H9 (cell line): Measurements from ENCODE around the gene RAI14. TPM values are rescaled to one million over a fixed set of nuclear protein-coding genes. Genes with fewer than 3 reads are reported as not detected.

ENCODE experiments used
- DNase-seq: peaks from one replicate; pipeline ENCODE4 v3.0.0-alpha.2; 2017
- H2AFZ ChIP-seq: one replicate; pipeline ENCODE4 v1.6.1; 2013; ENCODE audit warnings: mild to moderate bottlenecking, low read length, control low read depth, moderate library complexity
- H2AK5ac ChIP-seq: 2 replicates; pipeline ENCODE4 v1.6.1; 2013; ENCODE audit warnings: low read length, control low read depth, mixed read lengths; ENCODE audit not compliant: insufficient read length
- H2BK120ac ChIP-seq: one replicate; pipeline ENCODE4 v1.6.1; 2013; ENCODE audit warnings: low read depth, mild to moderate bottlenecking, low read length, control low read depth, inconsistent platforms; ENCODE audit not compliant: poor library complexity, severe bottlenecking
- H2BK12ac ChIP-seq: 2 replicates; pipeline ENCODE4 v1.6.1; 2013; ENCODE audit warnings: low read length, control low read depth, mixed read lengths, low read depth; ENCODE audit not compliant: insufficient read length
- H2BK15ac ChIP-seq: 2 replicates; pipeline ENCODE4 v1.6.1; 2013; ENCODE audit warnings: low read depth, low read length, control low read depth
- H2BK20ac ChIP-seq: one replicate; pipeline ENCODE4 v1.6.1; 2013; ENCODE audit warnings: low read depth, mild to moderate bottlenecking, low read length, control low read depth, inconsistent platforms; ENCODE audit not compliant: poor library complexity, severe bottlenecking
- H2BK5ac ChIP-seq: 2 replicates; pipeline ENCODE4 v1.6.1; 2013; ENCODE audit warnings: low read length, control low read depth, mixed read lengths; ENCODE audit not compliant: insufficient read length
- H3K14ac ChIP-seq: 2 replicates; pipeline ENCODE4 v1.6.1; 2013; ENCODE audit warnings: low read length, control low read depth; ENCODE audit not compliant: insufficient read depth
- H3K18ac ChIP-seq: 2 replicates; pipeline ENCODE4 v1.6.1; 2013; ENCODE audit warnings: low read depth, mild to moderate bottlenecking, mixed read lengths, low read length, control low read depth; ENCODE audit not compliant: insufficient read length
- H3K23ac ChIP-seq: 2 replicates; pipeline ENCODE4 v1.6.1; 2013; ENCODE audit warnings: low read length, control low read depth, mixed read lengths, low read depth; ENCODE audit not compliant: insufficient read length
- H3K23me2 ChIP-seq: 2 replicates; pipeline ENCODE4 v1.6.1; 2013; ENCODE audit warnings: low read depth, mild to moderate bottlenecking, mixed read lengths, low read length, control low read depth; ENCODE audit not compliant: insufficient read length, poor library complexity, severe bottlenecking
- H3K27ac ChIP-seq: 2 replicates; pipeline ENCODE4 v1.5.1; 2013; ENCODE audit warnings: low read length, control low read depth, mixed read lengths, low read depth; ENCODE audit not compliant: insufficient read length
- H3K27me3 ChIP-seq: 2 replicates; pipeline ENCODE4 v1.6.1; 2013; ENCODE audit warnings: low read length, control low read depth, inconsistent platforms; ENCODE audit not compliant: insufficient read depth
- H3K4ac ChIP-seq: 2 replicates; pipeline ENCODE4 v1.6.1; 2013; ENCODE audit warnings: low read depth, mild to moderate bottlenecking, control low read depth, inconsistent platforms, low read length, moderate library complexity
- H3K4me1 ChIP-seq: 2 replicates; pipeline ENCODE4 v1.6.1; 2013; ENCODE audit warnings: low read length, control low read depth, inconsistent platforms; ENCODE audit not compliant: insufficient read depth
- H3K4me2 ChIP-seq: 2 replicates; pipeline ENCODE4 v1.6.1; 2013; ENCODE audit warnings: low read length, control low read depth, mixed read lengths; ENCODE audit not compliant: insufficient read length, insufficient read depth
- H3K56ac ChIP-seq: 2 replicates; pipeline ENCODE4 v1.6.1; 2013; ENCODE audit warnings: low read depth, mild to moderate bottlenecking, mixed read lengths, low read length, control low read depth; ENCODE audit not compliant: insufficient read length
- H3K79me1 ChIP-seq: 2 replicates; pipeline ENCODE4 v1.6.1; 2013; ENCODE audit warnings: low read depth, mild to moderate bottlenecking, moderate library complexity, low read length, control low read depth, inconsistent platforms; ENCODE audit not compliant: insufficient read depth, poor library complexity, severe bottlenecking
- H3K79me2 ChIP-seq: 2 replicates; pipeline ENCODE4 v1.6.1; 2013; ENCODE audit warnings: low read length, control low read depth, inconsistent platforms; ENCODE audit not compliant: insufficient read depth
- H3K9ac ChIP-seq: 2 replicates; pipeline ENCODE4 v1.6.1; 2013; ENCODE audit warnings: low read length, control low read depth, mixed read lengths; ENCODE audit not compliant: insufficient read length; ENCODE audit errors: extremely low read depth
- H3K9me3 ChIP-seq: one replicate; pipeline ENCODE4 v1.6.1; 2013; ENCODE audit warnings: low read depth, low read length, inconsistent platforms; ENCODE audit not compliant: control insufficient read depth
- H3T11ph ChIP-seq: one replicate; pipeline ENCODE4 v1.6.1; 2013; ENCODE audit warnings: mild to moderate bottlenecking, low read length, control low read depth, inconsistent platforms
- H4K20me1 ChIP-seq: one replicate; pipeline ENCODE4 v1.6.1; 2013; ENCODE audit not compliant: control insufficient read depth, insufficient read length, insufficient read depth
- H4K5ac ChIP-seq: 2 replicates; pipeline ENCODE4 v1.6.1; 2013; ENCODE audit warnings: low read depth, mild to moderate bottlenecking, mixed read lengths, low read length, control low read depth; ENCODE audit not compliant: insufficient read length
- H4K8ac ChIP-seq: replicated peaks from 2 replicates; pipeline ENCODE4 v1.6.1; 2013; ENCODE audit warnings: low read length, control low read depth, mixed read lengths, low read depth; ENCODE audit not compliant: insufficient read length
- H4K91ac ChIP-seq: 2 replicates; pipeline ENCODE4 v1.6.1; 2013; ENCODE audit warnings: low read depth, mild to moderate bottlenecking, moderate library complexity, mixed read lengths, low read length, control low read depth; ENCODE audit not compliant: insufficient read length
- H3K27ac Mint-ChIP-seq, 3 experiments: 2 replicates in 2 of 3; 3 replicates in 1 of 3; pipeline ENCODE4 v1.8.0; 2020 to 2021; ENCODE audit warnings: mixed read lengths in 3 of 3, mild to moderate bottlenecking in 1 of 3, moderate library complexity in 1 of 3
- H3K27me3 Mint-ChIP-seq: 2 replicates; pipeline ENCODE4 v1.8.0; 2021; ENCODE audit warnings: low read depth, mild to moderate bottlenecking, moderate library complexity, mixed read lengths
- H3K36me3 Mint-ChIP-seq, 3 experiments: 2 replicates in 2 of 3; 3 replicates in 1 of 3; pipeline ENCODE4 v1.8.0; 2020 to 2021; ENCODE audit warnings: low read depth in 3 of 3, mixed read lengths in 3 of 3; ENCODE audit not compliant: insufficient read depth in 1 of 3
- H3K4me1 Mint-ChIP-seq, 2 experiments: 2 replicates each; pipeline ENCODE4 v1.8.0; 2020; ENCODE audit warnings: mixed read lengths in 2 of 2
- H3K4me3 Mint-ChIP-seq, 2 experiments: 2 replicates in 1 of 2; 3 replicates in 1 of 2; pipeline ENCODE4 v1.8.0; 2020 to 2021; ENCODE audit warnings: mild to moderate bottlenecking in 2 of 2, mixed read lengths in 2 of 2, moderate library complexity in 1 of 2
- H3K9me3 Mint-ChIP-seq, 2 experiments: 2 replicates in 1 of 2; 3 replicates in 1 of 2; pipeline ENCODE4 v1.8.0; 2020; ENCODE audit warnings: mild to moderate bottlenecking in 2 of 2, mixed read lengths in 2 of 2, moderate library complexity in 1 of 2
- CTCF ChIP-seq: fragments of 200-600 bp; sonication (generic); conservative IDR thresholded peaks from 3 replicates; pipeline ENCODE4 v1.8.0; 2021; ENCODE audit warnings: antibody characterized with exemption, mild to moderate bottlenecking
- WGBS: extraction: QIAGEN DNeasy Blood & Tissue Kit; methylation state at CpG from one replicate; pipeline ENCODE4 v1.1.7; 2013; ENCODE audit warnings: missing lambda C conversion rate, low lambda C conversion rate, mixed read lengths; ENCODE audit not compliant: insufficient read length; ENCODE audit errors: extremely low coverage; 5-methylcytosine and 5-hydroxymethylcytosine counted together
- total RNA-seq: library from RNA; stranded (reverse); gene quantifications from 2 replicates; pipeline ENCODE4 v1.2.1, GENCODE V29; 2021

Gene RAI14
- total RNA-seq, 1 experiment from 2014 or later = 127 TPM

- H3K9ac ChIP-seq = no peak overlapping the region
- H3K4me1 ChIP-seq = peaks cover 6% of the 10 kb centered on the region; the same call in 1 of the 2 replicates
- no peak overlapping the region for H3K4me2 ChIP-seq
- H3K27me3 ChIP-seq = no peaks in the 10 kb centered on the region
- H3K23me2 ChIP-seq = peaks cover 6% of the 10 kb centered on the region
- Mint-ChIP-seq H3K27me3 (no peaks in the 10 kb centered on the region), H3K36me3 (peaks cover 4 to 16% (median 5%) of the 10 kb centered on the region in 3 experiments; a peak in 6 of 7 replicates), H3K27ac (no peak overlapping the region), H3K4me1 (peaks cover 22 to 23% of the 10 kb centered on the region in 2 experiments), H3K9me3 (peaks cover 7 to 11% of the 10 kb centered on the region in 2 experiments), H3K4me3 (no peak overlapping the region)
- H2BK5ac ChIP-seq = no peak overlapping the region
- H3K14ac ChIP-seq = no peak overlapping the region
- H4K8ac ChIP-seq = no peak overlapping the region
- no peak overlapping the region for H4K5ac ChIP-seq
- no peaks in the 10 kb centered on the region for H3K79me2 ChIP-seq
- no peak overlapping the region for H3K56ac ChIP-seq
- no peak for DNase-seq
- no peak overlapping the region for H2BK12ac ChIP-seq
- H2BK120ac ChIP-seq = no peak overlapping the region
- H4K20me1 ChIP-seq = no peaks in the 10 kb centered on the region
- no peaks in the 10 kb centered on the region for H3K79me1 ChIP-seq
- H2AFZ ChIP-seq = no peak overlapping the region
- H3K9me3 ChIP-seq = no peaks in the 10 kb centered on the region
- no peak overlapping the region for H3K18ac ChIP-seq
- TF ChIP-seq CTCF = no peak
- H3K23ac ChIP-seq = no peak overlapping the region
- no CpG with 5 or more reads among the region's 2 CpGs for WGBS
- H4K91ac ChIP-seq = no peak overlapping the region
- H3T11ph ChIP-seq = no peak overlapping the region
- H3K4ac ChIP-seq = no peak overlapping the region
- no peak overlapping the region for H2AK5ac ChIP-seq
- no peak overlapping the region for H3K27ac ChIP-seq
- no peak overlapping the region for H2BK20ac ChIP-seq
- no peak overlapping the region for H2BK15ac ChIP-seq
Observed at GRCh38 chr5:34651791-34652190, 4.3 kb upstream of the RAI14 start.
